Bronchial epithelial cell (primary cell): ENCODE data around the gene VAPA. TPM values are rescaled to one million over a fixed set of nuclear protein-coding genes. Genes with fewer than 3 reads are reported as not detected.
A peak's percentile ranks its signal among the peaks of the same experiment; 100 is the strongest.

Experiments used
- DNase-seq: peaks from one replicate; pipeline ENCODE4 v3.0.0-alpha.2; 2010; ENCODE audit warnings: low read depth
- FAIRE-seq: peaks from 2 replicates; lab custom pipeline; 2011; peaks lifted over from hg19 to GRCh38; lab: Jason Lieb, UNC
- H3K27me3 ChIP-seq: 2 replicates; pipeline ENCODE4 v1.5.1; 2011; ENCODE audit warnings: low read length; ENCODE audit not compliant: control insufficient read depth, insufficient read depth
- H3K36me3 ChIP-seq: 2 replicates; pipeline ENCODE4 v1.5.1; 2011; ENCODE audit warnings: low read length; ENCODE audit not compliant: control insufficient read depth, insufficient read depth
- H3K4me3 ChIP-seq: 2 replicates; pipeline ENCODE4 v1.5.1; 2011; ENCODE audit warnings: mild to moderate bottlenecking, low read depth, low read length, control low read depth
- total RNA-seq: library from RNA; depleted of rRNA; stranded (reverse); fragments of >200 nt; gene quantifications from 2 replicates; pipeline ENCODE4 v1.2.1, GENCODE V29; 2014
- TF ChIP-seq, protein P1 (sequence below): IDR thresholded peaks from 2 replicates; pipeline ENCODE4 v1.5.1; 2011; ENCODE audit warnings: mild to moderate bottlenecking, moderate library complexity, low read length, control low read depth, inconsistent platforms; ENCODE audit not compliant: insufficient read depth, severe bottlenecking

The VAPA gene
- total RNA-seq, 1 donor from 2014 or later = 356 TPM

DNA sequence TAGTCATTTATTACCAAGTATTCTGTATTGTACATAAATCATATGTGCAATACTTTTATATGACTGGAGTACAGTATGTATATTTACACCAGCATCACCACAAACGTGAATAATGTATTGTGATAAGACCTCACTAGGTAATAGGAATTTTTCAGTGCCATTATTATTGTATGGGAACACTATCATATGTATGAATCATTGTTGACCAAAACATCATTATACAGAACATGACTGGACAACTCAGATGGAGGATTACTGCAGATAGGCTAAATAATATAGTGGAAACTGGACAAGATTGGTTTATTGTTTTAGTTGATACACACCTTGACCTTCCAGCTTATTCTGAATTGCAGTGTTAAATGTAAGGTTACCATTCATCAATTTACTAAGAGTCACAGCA lies 33.4 kb downstream of the VAPA start:
- Histone ChIP-seq H3K27me3 (no peaks in the 10 kb centered on the region), H3K36me3 (peaks cover 11% of the 10 kb centered on the region), H3K4me3 (no peak overlapping the region)
- TF ChIP-seq, protein P1, sequence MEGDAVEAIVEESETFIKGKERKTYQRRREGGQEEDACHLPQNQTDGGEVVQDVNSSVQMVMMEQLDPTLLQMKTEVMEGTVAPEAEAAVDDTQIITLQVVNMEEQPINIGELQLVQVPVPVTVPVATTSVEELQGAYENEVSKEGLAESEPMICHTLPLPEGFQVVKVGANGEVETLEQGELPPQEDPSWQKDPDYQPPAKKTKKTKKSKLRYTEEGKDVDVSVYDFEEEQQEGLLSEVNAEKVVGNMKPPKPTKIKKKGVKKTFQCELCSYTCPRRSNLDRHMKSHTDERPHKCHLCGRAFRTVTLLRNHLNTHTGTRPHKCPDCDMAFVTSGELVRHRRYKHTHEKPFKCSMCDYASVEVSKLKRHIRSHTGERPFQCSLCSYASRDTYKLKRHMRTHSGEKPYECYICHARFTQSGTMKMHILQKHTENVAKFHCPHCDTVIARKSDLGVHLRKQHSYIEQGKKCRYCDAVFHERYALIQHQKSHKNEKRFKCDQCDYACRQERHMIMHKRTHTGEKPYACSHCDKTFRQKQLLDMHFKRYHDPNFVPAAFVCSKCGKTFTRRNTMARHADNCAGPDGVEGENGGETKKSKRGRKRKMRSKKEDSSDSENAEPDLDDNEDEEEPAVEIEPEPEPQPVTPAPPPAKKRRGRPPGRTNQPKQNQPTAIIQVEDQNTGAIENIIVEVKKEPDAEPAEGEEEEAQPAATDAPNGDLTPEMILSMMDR = no peak
- FAIRE-seq (no peak), DNase-seq (peak; percentile 91)

DNA sequence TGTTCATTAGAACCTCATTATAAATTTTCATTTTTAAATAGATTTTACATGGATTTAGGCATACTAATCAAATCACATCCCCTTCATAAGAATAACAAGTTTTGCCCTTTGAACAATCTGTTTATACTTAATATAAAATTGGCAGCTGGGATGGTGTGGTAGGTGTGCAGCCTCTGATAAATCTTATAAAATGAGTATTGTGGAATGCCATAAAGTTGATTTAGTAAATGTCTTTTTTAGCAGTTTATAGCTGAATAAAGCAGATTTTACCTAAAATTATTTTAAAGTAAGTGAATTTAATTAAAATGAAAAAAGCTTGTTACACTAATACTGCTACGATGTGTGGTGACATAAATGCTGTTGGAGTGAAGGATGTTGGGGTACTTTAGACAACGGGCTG lies 35.5 kb downstream of the VAPA start:
- H3K27me3 ChIP-seq = no peaks in the 10 kb centered on the region
- TF ChIP-seq, protein P1 = no peak
- peaks cover 17% of the 10 kb centered on the region for H3K36me3 ChIP-seq
- FAIRE-seq = no peak
- DNase-seq = no peak
- H3K4me3 ChIP-seq = no peak overlapping the region

DNA sequence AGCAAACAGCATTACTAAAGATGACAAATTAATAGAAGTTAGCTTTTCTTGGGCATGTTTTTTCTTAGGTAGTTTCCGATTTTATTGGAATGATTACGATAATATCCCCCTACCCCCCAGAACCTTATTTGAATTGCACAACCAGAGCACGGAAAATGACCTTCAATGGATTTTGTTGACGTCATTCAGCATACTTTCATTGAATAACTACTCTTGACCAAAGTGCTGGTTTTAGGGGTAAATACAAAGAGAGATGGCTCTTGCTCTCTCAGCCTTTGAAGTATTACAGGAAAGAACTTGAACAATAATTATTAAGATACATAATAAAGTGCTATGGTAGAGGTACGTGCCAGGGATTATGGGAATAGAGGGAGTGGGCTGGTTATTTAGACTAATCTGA lies 36.0 kb downstream of the VAPA start:
- H3K27me3 ChIP-seq = no peaks in the 10 kb centered on the region
- TF ChIP-seq, protein P1 = no peak
- H3K4me3 ChIP-seq = no peak overlapping the region
- peaks cover 15% of the 10 kb centered on the region for H3K36me3 ChIP-seq
- FAIRE-seq = no peak
- DNase-seq = no peak

DNA sequence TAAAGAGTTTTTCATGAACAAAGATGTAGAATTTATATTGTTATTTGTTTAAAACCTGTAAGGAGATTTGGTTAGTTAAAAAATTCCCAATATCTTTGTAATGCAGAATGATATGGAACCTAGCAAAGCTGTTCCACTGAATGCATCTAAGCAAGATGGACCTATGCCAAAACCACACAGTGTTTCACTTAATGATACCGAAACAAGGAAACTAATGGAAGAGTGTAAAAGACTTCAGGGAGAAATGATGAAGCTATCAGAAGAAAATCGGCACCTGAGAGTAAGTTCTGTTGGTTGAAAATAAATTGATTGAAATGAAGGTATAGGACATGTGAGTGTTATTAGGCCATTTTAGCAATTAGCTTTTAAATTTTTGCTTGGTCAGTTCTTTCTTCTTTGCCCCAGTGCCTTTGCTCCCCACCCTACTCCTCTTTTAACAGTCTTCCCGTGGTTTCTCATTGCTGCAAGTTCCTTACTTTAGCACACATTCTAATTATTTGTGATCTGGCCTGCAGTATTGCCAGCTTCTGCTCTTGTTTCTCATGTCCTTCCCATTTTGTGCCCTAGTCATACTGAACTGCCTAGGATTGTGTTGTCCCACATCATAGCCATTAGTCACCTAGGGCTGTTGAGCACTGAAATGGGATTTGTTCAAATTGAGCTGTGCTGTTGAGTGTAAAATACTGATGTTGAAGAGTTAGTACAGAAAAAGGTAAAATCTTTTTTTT lies 36.6 kb downstream of the VAPA start:
- peak; percentile 44 for DNase-seq
- Histone ChIP-seq H3K36me3 (peaks cover 14% of the 10 kb centered on the region), H3K27me3 (no peaks in the 10 kb centered on the region), H3K4me3 (no peak overlapping the region)
- FAIRE-seq = no peak
- TF ChIP-seq, protein P1 = no peak

DNA sequence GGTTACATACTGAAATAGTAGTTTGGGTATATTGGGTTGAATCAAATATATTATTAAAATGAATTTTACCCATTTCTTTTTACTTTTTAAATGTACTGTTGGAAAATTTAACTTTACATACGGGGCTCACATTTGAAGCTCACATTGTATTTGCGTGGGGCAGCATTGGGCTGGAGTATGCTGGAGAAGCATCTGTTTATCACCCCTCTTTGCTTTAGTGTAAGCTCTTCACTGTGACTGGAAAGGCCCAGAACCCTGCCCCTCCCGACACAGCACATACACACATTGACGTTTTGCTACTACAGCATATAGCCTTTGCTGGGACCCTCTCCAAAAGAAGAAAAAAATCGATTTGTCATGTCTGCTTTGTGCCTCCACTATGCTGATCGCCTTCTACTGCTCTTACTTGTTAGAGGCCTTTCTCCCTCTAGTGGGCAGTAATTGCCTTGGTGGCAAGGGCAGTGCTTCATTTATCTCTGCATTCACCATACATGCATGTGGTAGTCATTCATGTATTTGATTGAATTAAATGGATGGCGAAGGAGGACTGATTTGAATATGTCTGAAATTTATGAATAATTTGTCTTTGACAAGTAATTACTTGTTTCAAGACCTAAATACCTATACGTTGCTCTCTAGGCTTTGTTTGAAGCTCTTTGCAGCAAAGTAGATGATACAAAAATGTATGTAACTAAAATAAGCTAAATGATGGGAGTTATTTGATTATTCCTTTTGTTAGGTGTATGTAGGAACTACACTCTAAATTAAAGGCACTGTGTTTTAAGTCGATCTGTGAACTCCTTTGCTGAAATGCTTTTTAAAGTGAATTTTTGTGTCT lies 37.4 kb downstream of the VAPA start:
- FAIRE-seq (no peak), DNase-seq (peak; percentile 72)
- Histone ChIP-seq H3K27me3 (no peaks in the 10 kb centered on the region), H3K36me3 (peaks cover 14% of the 10 kb centered on the region), H3K4me3 (no peak overlapping the region)
- TF ChIP-seq, protein P1 = peak; percentile 71
